Muscle of leg (tissue), 11 donors: ENCODE data around the gene DLGAP1. TPM values are rescaled to one million over a fixed set of nuclear protein-coding genes. Genes with fewer than 3 reads are reported as not detected.

Source experiments
- DNase-seq: peaks from one replicate; pipeline ENCODE4 v3.0.0; 2013
- H3K27ac ChIP-seq: one replicate; pipeline ENCODE4 v1.5.1; 2013; ENCODE audit warnings: mild to moderate bottlenecking, low read length, control low read depth
- H3K27me3 ChIP-seq: one replicate; pipeline ENCODE4 v1.6.1; 2013; ENCODE audit warnings: low read length; ENCODE audit not compliant: control insufficient read depth, insufficient read depth
- H3K36me3 ChIP-seq: one replicate; pipeline ENCODE4 v1.6.1; 2013; ENCODE audit warnings: low read length; ENCODE audit not compliant: control insufficient read depth, insufficient read depth
- H3K4me1 ChIP-seq: one replicate; pipeline ENCODE4 v1.6.1; 2013; ENCODE audit warnings: low read length; ENCODE audit not compliant: control insufficient read depth, insufficient read depth
- H3K4me3 ChIP-seq: one replicate; pipeline ENCODE4 v1.5.1; 2013; ENCODE audit warnings: low read length, control low read depth
- H3K9me3 ChIP-seq: replicated peaks from 2 replicates; pipeline ENCODE4 v1.6.1; 2013; ENCODE audit warnings: low read depth, low read length; ENCODE audit not compliant: control insufficient read depth
- WGBS: methylation state at CpG from one replicate; pipeline ENCODE4 v1.1.5; 2013; ENCODE audit warnings: missing lambda C conversion rate; ENCODE audit not compliant: insufficient coverage; 5-methylcytosine and 5-hydroxymethylcytosine counted together
- polyA plus RNA-seq, 8 donors: library from polyadenylated mRNA; unstranded; fragments of 120-200 nt; gene quantifications; one replicate each; pipeline versions ENCODE4 v1.2.1 to v1.2.3, GENCODE V29; 2013; ENCODE audit warnings: inconsistent platforms in 1 of 8, low replicate concordance in 1 of 8; ENCODE audit not compliant: insufficient read length in 8 of 8, insufficient read depth in 1 of 8
- total RNA-seq: library from RNA; stranded (reverse); fragments of 120-200 nt; gene quantifications from one replicate; pipeline ENCODE4 v1.2.4, GENCODE V29; 2013

Gene DLGAP1
- total and polyA plus RNA-seq, 9 donors: 0.87 to 3.1 (median 1.8) TPM

- no peaks in the 10 kb centered on the region for H3K36me3 ChIP-seq
- H3K4me1 ChIP-seq: peaks cover 3% of the 10 kb centered on the region
- H3K9me3 ChIP-seq: no peaks in the 10 kb centered on the region
- H3K27ac ChIP-seq: no peak overlapping the region
- H3K4me3 ChIP-seq: no peak overlapping the region
- H3K27me3 ChIP-seq: peaks cover 2% of the 10 kb centered on the region
- 53% methylated on average over 3 of the region's 3 CpGs for WGBS
- no peak for DNase-seq
Measured at GRCh38 chr18:3867236-3867635, 587.9 kb downstream of the DLGAP1 start.

DNA sequence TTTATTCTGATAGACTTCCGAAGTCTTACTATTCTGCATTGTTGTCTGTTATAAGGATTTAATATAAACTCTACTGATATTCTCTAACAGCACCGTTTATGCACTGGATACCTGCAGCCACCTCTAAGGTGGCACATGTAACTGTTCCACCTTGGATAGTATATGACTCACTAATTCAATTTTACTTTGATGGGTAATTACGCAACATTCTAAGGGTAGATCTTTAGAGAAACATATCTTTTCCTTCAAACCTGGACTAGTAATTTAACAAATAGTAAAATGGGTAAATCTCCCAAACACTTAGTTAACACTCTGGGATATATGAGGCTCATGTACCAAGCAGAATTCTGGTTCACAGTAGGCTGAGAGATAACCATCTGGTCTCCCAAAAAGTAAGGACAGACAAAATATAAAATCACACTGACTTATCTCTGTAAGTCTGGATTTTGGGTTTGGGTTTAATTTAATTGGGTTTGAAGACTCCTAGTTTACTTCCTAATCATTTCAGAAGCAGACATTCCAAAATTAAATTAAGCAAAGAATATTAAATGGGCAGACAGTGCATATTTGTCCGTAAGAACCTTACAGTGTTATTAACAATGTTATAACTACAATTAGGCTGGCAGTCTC, 590.3 kb downstream of the DLGAP1 start:
- no peaks in the 10 kb centered on the region for H3K36me3 ChIP-seq
- no peaks in the 10 kb centered on the region for H3K9me3 ChIP-seq
- peaks cover 2% of the 10 kb centered on the region for H3K27me3 ChIP-seq
- peaks cover 3% of the 10 kb centered on the region for H3K4me1 ChIP-seq
- no peak overlapping the region for H3K4me3 ChIP-seq
- no peak overlapping the region for H3K27ac ChIP-seq
- no peak for DNase-seq
- no CpG with 5 or more reads among the region's 4 CpGs for WGBS

GRCh38 chr18:3863593-3863992, 591.5 kb downstream of the DLGAP1 start:
- Histone ChIP-seq H3K9me3 (no peaks in the 10 kb centered on the region), H3K27me3 (peaks cover 2% of the 10 kb centered on the region), H3K4me1 (peaks cover 3% of the 10 kb centered on the region), H3K27ac (no peak overlapping the region), H3K36me3 (no peaks in the 10 kb centered on the region), H3K4me3 (no peak overlapping the region)
- DNase-seq: no peak
- WGBS: 60% methylated on average over 4 of the region's 4 CpGs

DNA sequence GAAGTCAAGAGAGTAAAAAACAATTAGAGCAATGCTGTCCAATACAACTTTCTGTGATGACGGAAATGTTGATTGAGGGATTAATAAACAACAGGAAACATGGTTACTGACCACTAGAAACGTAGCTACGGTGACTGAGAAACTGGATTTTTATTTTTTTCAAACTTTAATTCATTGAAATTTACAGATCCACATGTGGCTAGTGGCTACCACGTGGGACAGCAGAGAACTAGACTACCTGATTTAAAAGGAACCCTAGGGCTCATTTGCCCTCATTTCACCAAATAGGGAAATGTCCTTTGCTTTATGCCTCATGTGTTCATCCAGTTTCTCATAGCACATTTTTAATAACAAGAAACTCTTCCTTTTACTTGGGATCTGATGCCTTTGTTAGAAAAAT, 592.1 kb downstream of the DLGAP1 start:
- Histone ChIP-seq H3K4me3 (no peak overlapping the region), H3K9me3 (no peaks in the 10 kb centered on the region), H3K4me1 (peaks cover 3% of the 10 kb centered on the region), H3K36me3 (no peaks in the 10 kb centered on the region), H3K27me3 (peaks cover 2% of the 10 kb centered on the region), H3K27ac (no peak overlapping the region)
- whole genome bisulfite sequencing: 85% methylated on average over 1 of the region's 4 CpGs
- DNase-seq: no peak

DNA sequence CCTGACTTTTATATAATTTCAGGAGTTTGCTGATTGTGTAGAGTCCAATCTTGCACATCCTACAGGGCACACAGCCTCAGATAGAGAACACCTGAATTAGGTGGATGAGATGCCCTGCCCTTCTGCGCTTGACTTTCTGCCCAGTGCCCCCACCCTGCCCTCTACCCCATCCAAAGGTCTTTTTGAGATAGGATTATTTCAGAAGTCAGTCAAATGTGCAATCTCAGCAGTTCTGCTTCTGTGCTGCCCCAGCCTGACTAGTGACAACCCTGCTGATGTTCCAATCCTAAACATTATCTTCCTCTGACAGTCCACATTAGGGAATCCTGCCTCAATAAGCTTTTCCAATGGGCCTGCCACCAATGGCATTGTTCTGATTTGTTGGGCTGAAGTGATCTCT, 593.6 kb downstream of the DLGAP1 start:
- Histone ChIP-seq H3K27ac (no peak overlapping the region), H3K27me3 (peaks cover 2% of the 10 kb centered on the region), H3K9me3 (no peaks in the 10 kb centered on the region), H3K4me1 (no peaks in the 10 kb centered on the region), H3K36me3 (no peaks in the 10 kb centered on the region), H3K4me3 (no peak overlapping the region)
- no peak for DNase-seq
- WGBS: no CpG with 5 or more reads among the region's 1 CpG

DNA sequence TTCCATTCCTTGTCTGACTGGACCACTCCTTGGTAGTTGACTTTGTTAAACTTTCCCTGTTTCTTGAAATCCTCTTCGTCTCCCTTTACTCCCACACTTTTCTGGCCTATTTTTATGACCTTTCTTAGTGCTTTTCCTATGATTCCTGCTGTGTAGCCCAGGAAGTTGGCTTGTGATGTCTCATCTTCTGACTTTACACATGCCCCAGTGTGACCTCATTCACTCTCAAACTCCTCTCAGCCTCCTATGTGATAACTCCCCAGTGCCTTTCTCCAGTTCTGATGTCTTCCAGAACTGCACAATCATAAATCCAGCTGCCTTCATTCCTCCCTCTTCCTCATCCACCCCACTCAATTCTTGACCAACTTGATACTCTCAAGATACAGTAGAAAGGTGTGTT, 597.6 kb downstream of the DLGAP1 start:
- no peaks in the 10 kb centered on the region for H3K9me3 ChIP-seq
- no peaks in the 10 kb centered on the region for H3K27me3 ChIP-seq
- no peak overlapping the region for H3K4me3 ChIP-seq
- H3K36me3 ChIP-seq: no peaks in the 10 kb centered on the region
- WGBS: 50% methylated on average over 1 of the region's 1 CpG
- DNase-seq: peak; percentile 26
- no peaks in the 10 kb centered on the region for H3K4me1 ChIP-seq
- H3K27ac ChIP-seq: no peak overlapping the region

DNA sequence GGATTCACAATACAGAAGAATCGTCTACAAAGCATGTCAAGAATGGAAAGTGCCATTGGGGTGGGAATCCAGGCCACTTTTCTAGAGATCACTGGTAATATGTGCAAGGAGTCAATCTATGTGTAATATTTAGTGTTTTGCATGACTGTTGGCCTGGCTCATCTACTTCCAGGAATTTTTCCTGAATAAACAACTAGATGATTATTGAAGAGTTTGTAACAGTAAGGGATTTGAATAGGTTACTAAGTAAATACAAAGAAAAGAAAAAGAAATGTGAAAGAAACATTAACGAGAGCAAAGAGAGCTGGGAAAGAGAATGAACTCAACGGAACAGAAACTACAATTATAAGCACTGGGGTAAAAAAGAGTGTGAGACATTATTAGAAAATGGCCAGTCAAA, 599.1 kb downstream of the DLGAP1 start:
- no peak overlapping the region for H3K27ac ChIP-seq
- WGBS: 97% methylated on average over 3 of the region's 3 CpGs
- no peak for DNase-seq
- no peaks in the 10 kb centered on the region for H3K36me3 ChIP-seq
- H3K4me1 ChIP-seq: no peaks in the 10 kb centered on the region
- no peaks in the 10 kb centered on the region for H3K27me3 ChIP-seq
- no peaks in the 10 kb centered on the region for H3K9me3 ChIP-seq
- no peak overlapping the region for H3K4me3 ChIP-seq

DNA sequence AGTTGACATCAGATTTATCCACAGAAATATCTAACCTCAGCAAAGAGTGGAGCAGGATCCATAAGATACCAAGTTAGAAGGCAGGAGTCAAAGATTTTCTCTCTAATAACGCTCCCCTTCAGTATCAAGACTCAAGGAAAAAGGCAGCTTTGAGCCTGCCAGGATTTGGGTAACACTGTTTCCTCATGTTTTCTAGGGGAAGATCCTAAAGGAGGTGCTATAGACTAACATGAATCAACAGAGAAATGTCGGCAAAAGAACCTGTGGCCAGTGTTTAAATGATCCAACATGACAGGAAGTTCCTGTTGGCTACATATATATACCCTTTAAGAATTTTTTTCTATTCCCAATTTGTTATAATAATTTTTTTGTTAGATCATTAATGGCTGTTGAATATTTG, 602.8 kb downstream of the DLGAP1 start:
- H3K9me3 ChIP-seq: no peaks in the 10 kb centered on the region
- no peaks in the 10 kb centered on the region for H3K36me3 ChIP-seq
- H3K27ac ChIP-seq: no peak overlapping the region
- H3K4me3 ChIP-seq: no peak overlapping the region
- no CpG with 5 or more reads among the region's 2 CpGs for WGBS
- H3K4me1 ChIP-seq: no peaks in the 10 kb centered on the region
- no peak for DNase-seq
- H3K27me3 ChIP-seq: no peaks in the 10 kb centered on the region

GRCh38 chr18:3851159-3851558, 603.9 kb downstream of the DLGAP1 start:
- no peak for DNase-seq
- H3K4me1 ChIP-seq: no peaks in the 10 kb centered on the region
- no peaks in the 10 kb centered on the region for H3K27me3 ChIP-seq
- no peaks in the 10 kb centered on the region for H3K9me3 ChIP-seq
- H3K4me3 ChIP-seq: no peak overlapping the region
- 85% methylated on average over 2 of the region's 2 CpGs for WGBS
- H3K27ac ChIP-seq: no peak overlapping the region
- no peaks in the 10 kb centered on the region for H3K36me3 ChIP-seq

- H3K9me3 ChIP-seq: no peaks in the 10 kb centered on the region
- H3K36me3 ChIP-seq: no peaks in the 10 kb centered on the region
- no peaks in the 10 kb centered on the region for H3K4me1 ChIP-seq
- no peaks in the 10 kb centered on the region for H3K27me3 ChIP-seq
- H3K4me3 ChIP-seq: no peak overlapping the region
- H3K27ac ChIP-seq: no peak overlapping the region
- WGBS: no CpG with 5 or more reads among the region's 3 CpGs
- no peak for DNase-seq
Measured at GRCh38 chr18:3848316-3848715, 606.8 kb downstream of the DLGAP1 start.

GRCh38 chr18:3845161-3845560, 609.9 kb downstream of the DLGAP1 start:
- no CpG with 5 or more reads among the region's 2 CpGs for WGBS
- H3K36me3 ChIP-seq: no peaks in the 10 kb centered on the region
- H3K4me3 ChIP-seq: no peak overlapping the region
- H3K9me3 ChIP-seq: no peaks in the 10 kb centered on the region
- no peak overlapping the region for H3K27ac ChIP-seq
- no peak for DNase-seq
- H3K27me3 ChIP-seq: no peaks in the 10 kb centered on the region
- no peaks in the 10 kb centered on the region for H3K4me1 ChIP-seq
